Smooth muscle cell of the brain vasculature (primary cell): Measurements from ENCODE around the gene DNAJC1.
"Not testable (repeated sequence)": the region's sequence is repeated elsewhere in the genome, so short reads cannot be mapped to it uniquely, and the experiment has no call there.

Experiments
- DNase-seq: peaks from one replicate; pipeline ENCODE4 v3.0.0-alpha.2; 2012; ENCODE audit warnings: low read depth, low spot score

Gene DNAJC1

DNA sequence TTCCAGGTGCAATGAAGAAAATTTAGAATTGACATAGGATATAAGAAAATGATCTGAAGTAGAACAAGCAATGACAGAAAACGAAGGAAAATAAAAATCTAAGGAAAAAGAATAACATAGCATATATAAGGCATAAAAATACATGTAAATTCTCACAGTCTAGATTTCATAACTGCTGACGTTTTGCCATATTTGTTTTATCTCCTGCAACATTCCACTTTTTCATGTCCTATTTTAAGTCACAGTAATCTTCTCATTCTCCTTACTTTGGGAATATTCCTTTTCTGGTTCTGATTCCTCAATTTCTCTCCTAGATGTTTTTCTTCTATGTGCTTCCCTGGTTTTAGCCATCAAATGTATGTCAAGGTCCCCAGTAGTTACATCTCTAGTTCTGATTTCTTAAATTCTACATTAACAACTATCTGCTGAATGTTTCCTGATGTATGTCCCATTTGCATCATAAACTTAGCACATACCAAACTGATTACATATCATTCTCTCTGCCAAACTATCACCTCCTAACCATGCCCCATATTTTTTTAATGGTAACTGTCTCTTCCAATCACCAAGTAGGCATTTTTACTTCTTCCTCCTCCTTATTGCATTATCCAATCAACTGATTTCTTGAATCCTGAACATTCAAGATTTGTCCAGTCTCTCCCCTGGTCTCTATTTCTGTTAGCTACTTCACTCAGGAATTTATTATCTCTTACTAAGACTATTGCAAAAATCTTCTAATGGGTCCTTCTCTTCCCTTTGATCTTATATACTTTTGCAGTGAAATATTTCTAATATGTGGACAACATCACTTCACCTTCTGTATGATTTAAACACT lies 171.3 kb downstream of the DNAJC1 start:
- DNase-seq = no peak

DNA sequence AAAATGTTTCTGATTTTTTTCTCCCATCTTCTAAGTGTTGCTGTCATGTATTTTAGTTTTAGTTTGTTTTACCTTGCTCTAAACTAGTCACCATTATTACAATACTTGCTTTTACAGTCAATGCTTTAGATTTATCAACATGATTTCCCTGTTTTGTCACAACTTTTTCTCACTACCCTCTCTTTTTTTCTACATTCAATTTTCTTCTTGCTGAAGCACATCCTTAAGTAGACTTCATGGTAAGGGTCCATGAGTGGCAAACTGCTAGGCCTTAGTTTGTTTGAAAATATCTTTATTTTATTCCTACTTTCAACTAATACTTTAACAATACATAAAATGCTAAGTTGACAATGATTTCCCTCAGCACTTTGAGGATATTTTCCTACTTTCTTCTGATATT lies 173.5 kb downstream of the DNAJC1 start:
- DNase-seq = no peak

DNA sequence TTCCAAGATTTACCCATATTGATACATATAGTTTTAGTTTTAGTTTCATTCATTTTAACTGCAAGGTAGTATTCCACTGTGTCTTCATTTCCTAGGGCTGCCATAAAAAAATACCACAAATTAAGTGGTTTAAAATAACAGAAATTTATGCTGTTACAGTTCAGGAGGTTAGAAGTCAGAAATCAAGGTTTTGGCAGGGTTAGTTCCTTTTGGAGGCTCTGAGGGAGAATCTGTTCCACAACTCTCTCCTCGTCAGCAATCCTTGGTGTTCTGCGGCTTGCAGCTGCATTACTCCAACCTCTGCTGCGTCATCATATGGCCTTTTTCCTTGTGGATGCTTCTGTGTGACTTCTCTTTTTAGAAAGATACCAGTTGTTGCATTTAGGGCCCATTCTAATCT lies 176.2 kb downstream of the DNAJC1 start:
- no peak for DNase-seq

DNA sequence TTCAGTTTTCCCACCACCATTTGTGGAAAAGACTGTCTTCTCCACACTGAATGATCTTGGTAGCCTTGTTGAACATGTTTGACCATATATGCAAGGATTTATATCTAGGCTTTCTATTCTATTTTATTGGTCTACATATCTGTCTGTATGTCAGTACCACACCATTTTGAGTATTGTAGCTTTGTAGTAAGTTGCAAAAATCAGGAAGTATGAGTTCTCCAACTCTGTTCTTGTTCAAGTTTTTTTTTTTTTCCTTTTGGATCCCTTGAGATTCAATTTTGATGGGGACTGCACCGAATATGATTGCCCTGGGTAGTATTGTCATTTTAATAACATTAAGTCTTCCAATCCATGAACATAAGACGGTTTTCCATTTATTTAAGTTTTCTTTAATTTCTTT lies 176.8 kb downstream of the DNAJC1 start:
- DNase-seq = no peak

DNA sequence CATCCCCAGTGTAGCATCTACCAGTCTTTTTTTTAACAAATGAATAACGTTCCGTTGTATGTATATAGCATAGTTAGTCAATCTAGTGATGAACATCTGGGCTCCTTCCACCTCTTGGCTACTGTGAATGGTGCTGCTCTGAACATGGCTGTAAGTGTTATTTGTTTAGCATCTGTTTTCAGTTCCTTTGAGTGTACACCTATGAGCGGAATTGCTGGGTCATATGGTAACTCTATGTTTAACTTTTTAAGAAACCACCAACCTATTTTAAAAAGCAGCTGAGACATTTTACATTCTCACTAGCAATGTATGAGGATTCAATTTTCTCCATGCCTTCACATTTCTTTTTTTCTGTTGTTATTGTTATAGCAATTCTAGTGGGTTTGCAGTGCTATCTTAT lies 178.2 kb downstream of the DNAJC1 start:
- DNase-seq = no peak

DNA sequence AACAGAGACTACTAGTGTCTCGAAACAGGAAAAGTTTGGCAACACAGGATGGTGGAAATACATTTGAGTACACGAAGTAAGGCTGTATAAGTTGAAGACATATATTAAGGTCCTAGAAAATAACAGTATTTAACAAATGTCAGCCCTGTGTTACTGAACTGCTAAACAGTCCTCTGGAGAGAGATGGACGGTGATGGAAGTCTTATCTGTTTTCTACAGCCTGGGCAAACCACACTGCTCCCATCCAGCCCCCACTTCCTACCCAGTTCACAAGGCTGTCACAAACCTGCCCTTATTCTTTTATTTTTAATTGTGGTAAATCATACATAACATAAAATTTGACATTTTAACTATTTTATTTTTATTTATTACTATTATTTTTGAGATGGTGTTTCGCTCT lies 179.1 kb downstream of the DNAJC1 start:
- no peak for DNase-seq

DNA sequence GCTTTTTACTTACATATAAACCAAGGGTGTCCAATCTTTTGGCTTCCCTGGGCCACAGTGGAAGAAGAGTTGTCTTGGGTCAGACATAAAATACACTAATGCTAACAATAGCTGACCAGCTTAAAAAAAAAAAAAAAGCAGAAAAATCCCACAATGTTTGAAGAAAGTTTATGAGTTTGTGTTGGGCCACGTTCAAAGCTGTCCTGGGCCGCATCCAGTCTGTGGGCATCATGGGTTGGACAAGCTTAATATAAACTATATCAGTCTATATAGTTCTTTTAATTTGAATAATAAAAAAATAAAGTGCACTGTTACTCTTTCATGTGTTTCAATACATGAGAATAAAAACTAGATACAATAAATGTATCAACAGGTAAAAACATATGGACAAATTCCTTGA lies 179.9 kb downstream of the DNAJC1 start:
- DNase-seq = no peak

DNA sequence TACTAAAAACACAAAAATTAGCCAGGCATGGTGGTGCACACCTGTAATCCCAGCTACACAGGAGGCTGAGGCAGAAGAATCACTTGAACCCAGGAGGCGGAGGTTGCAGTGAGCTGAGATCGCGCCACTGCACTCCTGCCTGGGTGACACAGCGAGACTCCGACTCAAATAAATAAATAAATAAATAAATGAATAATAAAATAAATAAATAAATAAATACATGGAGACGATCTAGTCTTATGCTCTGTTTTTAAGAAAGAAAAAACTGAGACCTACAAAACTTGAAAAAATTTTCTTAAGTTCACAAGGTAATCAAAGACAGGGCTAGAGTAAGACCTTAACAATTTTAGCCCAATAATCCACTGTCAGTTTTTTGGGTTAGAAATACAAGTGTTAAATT lies 181.3 kb downstream of the DNAJC1 start:
- DNase-seq = not testable (repeated sequence)

DNA sequence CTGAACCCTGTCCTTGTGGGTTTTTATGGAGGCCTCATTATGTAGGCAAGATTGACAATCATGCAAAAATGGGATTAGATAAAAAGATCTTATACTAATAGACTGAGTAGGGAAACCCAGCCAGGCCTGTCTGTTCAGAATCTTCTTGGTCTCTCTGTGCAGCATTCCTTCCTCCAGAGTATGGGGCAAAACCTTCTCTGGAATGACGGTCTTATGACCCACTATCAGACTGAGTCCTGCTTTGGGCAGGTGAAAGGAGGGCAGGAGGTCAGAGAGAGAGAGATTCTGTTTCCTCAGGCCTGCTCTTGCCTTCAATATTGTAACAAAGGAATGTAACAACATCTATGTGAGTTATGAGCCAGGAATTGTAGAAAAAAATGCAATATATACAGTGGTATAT lies 182.6 kb downstream of the DNAJC1 start:
- no peak for DNase-seq

DNA sequence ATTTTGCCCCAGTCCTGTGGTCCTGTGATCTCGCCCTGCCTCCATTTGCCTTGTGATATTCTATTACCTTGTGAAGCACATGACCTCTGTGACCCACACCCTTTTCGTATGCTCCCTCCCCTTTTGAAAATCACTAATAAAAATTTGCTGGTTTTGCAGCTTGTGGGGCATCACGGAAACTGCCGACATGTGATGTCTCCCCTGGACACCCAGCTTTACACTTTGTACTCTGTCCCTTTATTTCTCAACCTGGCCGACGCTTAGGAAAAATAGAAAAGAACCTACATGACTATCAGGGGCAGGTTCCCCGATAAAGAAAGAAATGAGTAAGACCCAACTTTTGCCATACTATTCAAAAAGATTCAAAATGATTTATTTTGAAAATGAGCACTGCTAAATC lies 185.1 kb downstream of the DNAJC1 start:
- DNase-seq = not testable (repeated sequence)

DNA sequence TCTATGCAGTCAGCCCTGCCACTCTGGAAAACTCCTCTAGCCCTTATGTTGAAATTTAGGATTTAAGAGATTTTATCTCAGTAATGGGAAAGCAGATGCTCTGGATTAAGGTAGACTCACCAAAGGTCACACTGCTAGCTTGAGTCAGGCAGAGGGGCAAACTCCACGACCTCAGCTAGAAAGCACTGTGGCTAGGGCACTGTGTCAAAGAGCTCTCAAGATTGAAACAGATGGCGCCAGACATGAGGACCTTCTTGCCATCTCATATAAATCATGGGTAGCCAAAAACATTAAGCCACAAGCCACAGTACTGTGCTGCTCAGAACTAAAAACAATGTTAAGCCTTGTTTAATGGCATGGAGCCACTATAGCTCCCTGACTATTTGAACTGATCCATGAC lies 188.7 kb downstream of the DNAJC1 start:
- no peak for DNase-seq

DNA sequence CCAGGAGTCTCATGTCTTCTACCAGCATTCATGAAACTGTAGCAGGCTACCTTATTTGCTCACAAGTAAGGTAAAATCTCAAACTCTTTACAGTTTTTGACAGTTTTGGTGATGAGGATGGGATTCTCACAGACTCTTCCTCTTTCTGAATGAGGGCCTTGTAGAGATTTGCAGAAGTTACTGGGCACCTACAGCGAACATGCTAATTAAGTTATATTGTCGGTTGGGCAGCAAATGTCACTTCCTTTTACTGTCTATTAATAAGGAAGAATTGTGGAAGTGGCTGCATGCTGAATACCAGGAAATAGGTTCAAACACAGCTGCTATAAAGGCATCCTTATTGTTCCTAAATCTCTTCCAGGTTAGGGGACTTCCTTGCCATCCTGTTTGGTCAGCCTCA lies 189.6 kb downstream of the DNAJC1 start:
- no peak for DNase-seq

DNA sequence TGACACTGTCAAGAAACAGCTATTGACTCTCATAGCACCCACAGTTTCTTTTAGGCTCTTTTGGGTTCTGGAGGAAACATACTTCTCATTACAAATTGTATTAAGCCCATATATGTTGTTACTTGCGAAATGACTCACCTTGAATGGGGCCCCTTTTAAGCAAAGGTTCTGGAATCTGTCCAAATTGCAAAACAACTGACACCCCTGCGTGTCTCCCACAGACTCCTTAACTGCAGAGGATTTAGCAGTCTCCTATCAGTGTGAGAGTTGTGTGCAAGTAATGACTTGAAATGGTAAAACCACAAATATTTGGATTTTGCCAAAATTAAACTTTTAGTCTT lies 192.3 kb downstream of the DNAJC1 start:
- no peak for DNase-seq

DNA sequence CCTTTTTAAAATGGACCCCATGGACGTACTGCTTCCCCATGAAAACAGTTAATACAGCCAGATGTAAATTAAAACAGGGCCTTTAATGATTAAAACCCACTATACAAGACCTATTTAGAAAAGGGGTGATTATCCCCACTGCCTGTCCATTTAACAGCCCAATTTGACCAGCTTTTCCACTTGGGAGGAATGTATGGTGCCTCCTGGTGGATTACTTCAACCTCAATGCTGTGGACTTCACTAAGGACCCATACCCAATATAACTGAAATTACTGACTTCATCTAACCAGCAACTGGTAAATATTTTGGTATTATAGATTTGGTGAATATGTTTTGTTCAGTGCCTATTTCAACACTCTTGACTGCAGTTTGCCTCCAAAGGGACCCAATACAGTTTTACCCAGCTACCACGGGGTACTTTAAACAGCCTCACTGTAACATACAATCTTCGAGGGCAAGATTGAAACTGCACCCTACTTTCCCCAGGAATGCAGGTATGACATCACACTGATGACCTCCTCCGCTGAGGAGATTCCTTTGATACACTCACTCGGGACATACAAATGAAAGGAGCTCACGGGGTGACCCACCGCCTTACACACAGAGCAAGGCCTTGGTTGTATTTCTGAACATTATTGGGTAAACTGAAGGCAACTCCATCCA lies 192.8 kb downstream of the DNAJC1 start:
- DNase-seq = no peak

DNA sequence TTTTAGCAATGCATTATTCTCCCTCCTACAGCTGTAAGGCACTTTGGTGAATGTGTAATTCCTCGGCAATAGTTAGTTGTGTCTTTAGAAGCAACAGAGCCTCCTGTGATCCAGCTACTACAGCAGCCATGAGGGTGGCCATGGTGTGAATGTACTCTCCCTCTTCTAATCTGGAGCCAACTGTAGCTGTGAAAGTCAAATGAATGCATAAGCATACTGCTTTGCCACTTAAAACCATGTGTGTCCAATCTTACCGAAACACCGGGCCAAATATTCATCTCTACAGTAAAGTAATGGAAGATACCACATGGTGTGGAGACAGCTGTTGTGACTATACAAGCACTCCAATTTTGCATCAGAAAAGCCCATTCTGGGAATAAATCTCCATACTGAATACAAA lies 195.0 kb downstream of the DNAJC1 start:
- DNase-seq = no peak

DNA sequence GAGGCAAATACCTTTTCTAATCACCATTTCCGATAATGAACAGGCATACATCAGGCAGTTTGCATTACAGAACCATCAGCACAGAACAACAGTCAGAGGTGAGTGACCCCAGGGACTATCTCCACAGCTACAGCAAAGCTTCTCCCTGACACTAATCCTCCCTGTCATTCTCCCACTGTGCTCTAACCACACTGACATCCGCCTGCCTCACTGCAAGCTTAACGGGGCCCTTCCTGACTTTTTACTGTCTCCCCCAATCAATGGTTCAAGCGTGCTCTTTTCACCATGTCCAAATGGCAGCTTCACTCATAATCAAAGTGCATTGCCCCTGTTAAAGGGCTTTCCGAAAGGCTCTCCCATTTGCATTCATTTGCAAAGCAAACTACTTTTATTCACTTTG lies 196.3 kb downstream of the DNAJC1 start:
- no peak for DNase-seq

DNA sequence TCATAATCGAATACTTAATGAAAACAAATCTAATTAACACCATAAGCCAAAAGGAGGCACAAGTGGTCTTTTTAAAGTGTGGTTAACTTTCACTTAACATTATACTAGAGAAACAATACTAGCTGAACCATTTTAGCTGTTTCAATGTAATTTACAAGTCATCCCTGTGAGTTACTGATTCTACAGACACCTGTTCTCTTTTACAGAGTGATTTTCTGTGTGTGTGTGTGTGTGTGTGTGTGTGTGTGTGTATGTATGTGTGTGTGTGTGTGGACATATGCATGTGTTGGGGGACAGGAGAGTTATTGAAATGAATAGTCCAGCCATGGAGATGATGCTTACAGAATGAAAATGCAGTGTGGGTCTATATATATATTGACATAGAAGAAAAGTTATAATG lies 200.2 kb downstream of the DNAJC1 start:
- no peak for DNase-seq

DNA sequence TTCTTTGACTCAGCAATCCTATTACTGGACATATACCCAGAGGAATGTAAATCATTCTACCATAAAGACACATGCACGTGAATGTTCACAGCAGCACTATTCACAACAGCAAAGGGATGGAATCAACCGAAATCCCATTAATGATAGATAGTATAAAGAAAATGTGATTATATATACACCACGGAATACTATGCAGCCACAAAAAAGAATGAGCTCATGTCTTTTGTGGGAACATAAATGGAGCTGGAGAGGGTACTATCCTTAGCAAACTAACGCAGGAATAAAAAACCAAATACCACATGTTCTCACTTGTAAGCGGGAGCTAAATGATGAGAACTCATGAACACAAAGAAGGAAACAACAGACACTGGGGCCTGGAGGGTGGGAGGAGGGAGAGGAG lies 201.9 kb downstream of the DNAJC1 start:
- DNase-seq = no peak

DNA sequence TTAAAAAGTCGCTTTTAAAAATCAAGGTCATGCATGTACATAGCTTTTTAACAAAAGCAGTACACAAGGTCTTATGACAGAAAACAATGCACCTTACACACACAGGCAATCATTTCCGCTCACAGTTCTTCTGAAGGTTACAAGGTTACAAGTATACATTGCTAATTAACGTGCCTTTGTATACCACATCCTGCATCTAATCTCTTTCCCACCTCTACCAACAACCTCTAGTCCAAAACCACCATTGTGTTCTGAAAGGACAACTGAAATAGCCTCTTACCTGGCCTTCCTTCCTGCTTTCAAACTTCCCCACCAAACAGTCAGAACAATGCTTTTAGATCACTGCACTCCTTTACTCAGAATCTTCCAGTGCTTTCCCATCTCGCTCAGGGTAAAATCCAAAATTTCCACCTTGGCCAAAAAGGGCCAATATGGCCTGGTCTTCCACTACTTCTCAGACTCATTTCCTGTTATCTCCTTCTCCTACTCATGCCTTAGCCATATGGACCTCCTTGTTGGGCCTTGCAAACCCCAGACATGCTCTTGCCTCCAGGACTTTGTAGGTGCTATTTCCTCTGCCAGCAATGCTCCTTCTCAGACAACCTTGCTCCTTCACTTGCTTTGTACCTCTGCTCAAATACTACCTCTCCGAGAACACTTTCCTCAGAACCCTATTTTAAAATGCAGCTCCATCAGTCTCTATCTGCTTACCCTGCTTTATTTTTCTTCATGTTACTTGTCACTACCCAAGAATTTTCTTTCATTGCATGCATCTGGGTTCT lies 205.4 kb downstream of the DNAJC1 start:
- DNase-seq = no peak

DNA sequence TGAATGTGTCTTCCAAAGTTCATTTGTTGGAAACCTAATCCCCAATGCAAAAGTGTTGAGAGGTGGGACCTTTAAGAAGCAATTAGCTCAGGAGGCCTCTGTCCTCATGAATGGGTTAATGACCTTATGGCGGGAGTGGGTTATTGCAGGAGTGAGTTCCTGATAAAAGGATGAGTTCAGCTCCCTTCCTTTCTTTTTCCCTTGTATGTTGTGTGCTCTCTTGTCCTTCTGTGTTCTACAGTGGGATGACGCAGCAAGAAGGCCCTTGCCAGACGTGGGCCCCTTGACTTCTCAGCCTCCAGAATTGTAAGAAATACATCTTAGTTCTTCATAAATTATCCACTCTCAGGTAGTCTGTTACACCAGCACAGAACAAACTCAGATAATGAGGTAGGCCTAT lies 206.0 kb downstream of the DNAJC1 start:
- DNase-seq = no peak

DNA sequence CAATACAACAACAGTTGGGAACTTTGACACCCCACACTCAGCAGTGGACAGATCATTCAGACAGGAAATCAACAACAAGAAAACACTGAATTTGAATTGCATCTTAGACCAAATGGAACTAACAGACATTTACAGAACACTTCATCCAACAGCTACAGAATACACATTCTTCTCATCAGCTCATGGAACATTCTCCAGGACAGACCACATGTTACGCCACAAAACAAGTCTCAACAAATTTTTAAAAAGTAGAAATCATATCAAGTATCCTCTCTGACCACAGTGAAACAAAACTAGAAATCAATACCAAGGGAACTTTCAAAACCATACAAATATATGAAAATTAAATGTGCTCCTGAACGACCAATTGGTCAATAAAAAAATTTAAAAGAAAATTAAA lies 212.3 kb downstream of the DNAJC1 start:
- no peak for DNase-seq

DNA sequence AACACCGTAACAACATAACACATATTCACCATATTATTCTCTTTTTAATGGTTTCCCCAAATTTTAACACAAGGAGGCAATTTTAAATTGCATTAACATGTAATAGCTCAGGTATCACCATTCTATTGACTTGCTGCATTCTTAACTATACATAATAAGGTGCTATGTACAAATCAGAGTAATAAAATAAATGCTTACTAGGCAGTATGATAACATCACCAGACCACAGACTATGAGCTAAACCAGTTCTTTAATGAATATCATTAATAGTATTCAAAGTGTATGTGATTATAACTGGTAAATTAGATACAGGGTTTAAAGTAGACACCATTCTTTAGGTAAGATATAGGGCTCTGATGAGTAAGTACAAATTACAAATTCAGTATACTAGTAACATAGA lies 226.6 kb downstream of the DNAJC1 start:
- DNase-seq = no peak

DNA sequence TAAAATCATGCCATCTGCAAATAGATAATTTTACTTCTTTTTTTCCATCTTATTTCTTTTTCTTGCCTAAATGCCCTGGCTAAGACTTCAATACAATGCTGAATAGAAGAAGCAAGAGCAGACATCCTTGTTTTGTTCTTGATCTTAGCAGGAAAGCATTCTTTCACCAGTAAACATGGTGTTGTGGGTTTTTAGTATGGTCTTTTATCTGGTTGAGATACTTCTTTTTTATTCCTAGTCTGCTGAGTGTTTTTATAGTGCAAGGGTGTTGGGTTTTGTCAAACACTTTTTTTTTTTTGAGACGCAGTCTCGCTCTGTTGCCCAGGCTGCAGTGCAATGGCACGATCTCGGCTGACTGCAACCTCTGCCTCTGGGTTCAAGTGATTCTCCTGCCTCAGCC lies 232.3 kb downstream of the DNAJC1 start:
- no peak for DNase-seq
